SJCRH30 (cell line): ENCODE data around the gene PLEKHG4. TPM values are rescaled to one million over a fixed set of nuclear protein-coding genes. Genes with fewer than 3 reads are reported as not detected.
A peak's percentile ranks its signal among the peaks of the same experiment; 100 is the strongest.

Source experiments
- DNase-seq, 2 experiments: peaks; one replicate each; pipeline ENCODE4 v3.0.0-alpha.2; 2015 to 2020
- H3K27ac ChIP-seq: fragments of 250-450 bp; sonication (Bioruptor Pico); 2 replicates; pipeline ENCODE4 v1.5.1; 2020; ENCODE audit warnings: mild to moderate bottlenecking, moderate library complexity
- H3K27me3 ChIP-seq: fragments of 250-450 bp; sonication (Bioruptor Pico); 2 replicates; pipeline ENCODE4 v1.5.1; 2020; ENCODE audit warnings: mild to moderate bottlenecking, moderate library complexity
- H3K36me3 ChIP-seq: fragments of 250-450 bp; sonication (Bioruptor Pico); 2 replicates; pipeline ENCODE4 v1.5.1; 2020; ENCODE audit warnings: mild to moderate bottlenecking, moderate library complexity
- H3K4me1 ChIP-seq: fragments of 250-450 bp; sonication (Bioruptor Pico); 2 replicates; pipeline ENCODE4 v1.5.1; 2020; ENCODE audit warnings: mild to moderate bottlenecking, moderate library complexity
- H3K4me3 ChIP-seq: fragments of 250-450 bp; sonication (Bioruptor Pico); 2 replicates; pipeline ENCODE4 v1.5.1; 2020; ENCODE audit warnings: mild to moderate bottlenecking, moderate library complexity
- H3K9me3 ChIP-seq: fragments of 250-450 bp; sonication (Bioruptor Pico); replicated peaks from 2 replicates; pipeline ENCODE4 v1.5.1; 2020; ENCODE audit warnings: mild to moderate bottlenecking, moderate library complexity
- total RNA-seq: library from RNA; depleted of rRNA; stranded (reverse); fragments of >200 nt; shearing (Covaris generic); gene quantifications from 2 replicates; pipeline ENCODE4 v1.2.3, GENCODE V29; 2014; rRNA removed

PLEKHG4 gene, protein sequence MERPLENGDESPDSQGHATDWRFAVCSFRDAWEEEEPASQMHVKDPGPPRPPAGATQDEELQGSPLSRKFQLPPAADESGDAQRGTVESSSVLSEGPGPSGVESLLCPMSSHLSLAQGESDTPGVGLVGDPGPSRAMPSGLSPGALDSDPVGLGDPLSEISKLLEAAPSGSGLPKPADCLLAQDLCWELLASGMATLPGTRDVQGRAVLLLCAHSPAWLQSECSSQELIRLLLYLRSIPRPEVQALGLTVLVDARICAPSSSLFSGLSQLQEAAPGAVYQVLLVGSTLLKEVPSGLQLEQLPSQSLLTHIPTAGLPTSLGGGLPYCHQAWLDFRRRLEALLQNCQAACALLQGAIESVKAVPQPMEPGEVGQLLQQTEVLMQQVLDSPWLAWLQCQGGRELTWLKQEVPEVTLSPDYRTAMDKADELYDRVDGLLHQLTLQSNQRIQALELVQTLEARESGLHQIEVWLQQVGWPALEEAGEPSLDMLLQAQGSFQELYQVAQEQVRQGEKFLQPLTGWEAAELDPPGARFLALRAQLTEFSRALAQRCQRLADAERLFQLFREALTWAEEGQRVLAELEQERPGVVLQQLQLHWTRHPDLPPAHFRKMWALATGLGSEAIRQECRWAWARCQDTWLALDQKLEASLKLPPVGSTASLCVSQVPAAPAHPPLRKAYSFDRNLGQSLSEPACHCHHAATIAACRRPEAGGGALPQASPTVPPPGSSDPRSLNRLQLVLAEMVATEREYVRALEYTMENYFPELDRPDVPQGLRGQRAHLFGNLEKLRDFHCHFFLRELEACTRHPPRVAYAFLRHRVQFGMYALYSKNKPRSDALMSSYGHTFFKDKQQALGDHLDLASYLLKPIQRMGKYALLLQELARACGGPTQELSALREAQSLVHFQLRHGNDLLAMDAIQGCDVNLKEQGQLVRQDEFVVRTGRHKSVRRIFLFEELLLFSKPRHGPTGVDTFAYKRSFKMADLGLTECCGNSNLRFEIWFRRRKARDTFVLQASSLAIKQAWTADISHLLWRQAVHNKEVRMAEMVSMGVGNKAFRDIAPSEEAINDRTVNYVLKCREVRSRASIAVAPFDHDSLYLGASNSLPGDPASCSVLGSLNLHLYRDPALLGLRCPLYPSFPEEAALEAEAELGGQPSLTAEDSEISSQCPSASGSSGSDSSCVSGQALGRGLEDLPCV
- 0.33 TPM in 1 of 2 replicates, not detected in the other for total RNA-seq

- Histone ChIP-seq H3K36me3 (no peaks in the 10 kb centered on the region), H3K27ac (no peak within 1 kb of the TSS), H3K4me1 (peaks cover 24% of the 10 kb centered on the region), H3K4me3 (no peak within 1 kb of the TSS), H3K9me3 (no peaks in the 10 kb centered on the region), H3K27me3 (0 out of 2 replicates have a peak, but pooled peaks cover 4% of the 10 kb centered on the region)
- no peak for DNase-seq
These were observed at the start of gene PLEKHG4 for GRCh38 chr16:67279296-67280089. TSS of gene PLEKHG4 (plus strand) at chr16:67279532. CDS start at chr16:67280045, 513 bp downstream.

DNA sequence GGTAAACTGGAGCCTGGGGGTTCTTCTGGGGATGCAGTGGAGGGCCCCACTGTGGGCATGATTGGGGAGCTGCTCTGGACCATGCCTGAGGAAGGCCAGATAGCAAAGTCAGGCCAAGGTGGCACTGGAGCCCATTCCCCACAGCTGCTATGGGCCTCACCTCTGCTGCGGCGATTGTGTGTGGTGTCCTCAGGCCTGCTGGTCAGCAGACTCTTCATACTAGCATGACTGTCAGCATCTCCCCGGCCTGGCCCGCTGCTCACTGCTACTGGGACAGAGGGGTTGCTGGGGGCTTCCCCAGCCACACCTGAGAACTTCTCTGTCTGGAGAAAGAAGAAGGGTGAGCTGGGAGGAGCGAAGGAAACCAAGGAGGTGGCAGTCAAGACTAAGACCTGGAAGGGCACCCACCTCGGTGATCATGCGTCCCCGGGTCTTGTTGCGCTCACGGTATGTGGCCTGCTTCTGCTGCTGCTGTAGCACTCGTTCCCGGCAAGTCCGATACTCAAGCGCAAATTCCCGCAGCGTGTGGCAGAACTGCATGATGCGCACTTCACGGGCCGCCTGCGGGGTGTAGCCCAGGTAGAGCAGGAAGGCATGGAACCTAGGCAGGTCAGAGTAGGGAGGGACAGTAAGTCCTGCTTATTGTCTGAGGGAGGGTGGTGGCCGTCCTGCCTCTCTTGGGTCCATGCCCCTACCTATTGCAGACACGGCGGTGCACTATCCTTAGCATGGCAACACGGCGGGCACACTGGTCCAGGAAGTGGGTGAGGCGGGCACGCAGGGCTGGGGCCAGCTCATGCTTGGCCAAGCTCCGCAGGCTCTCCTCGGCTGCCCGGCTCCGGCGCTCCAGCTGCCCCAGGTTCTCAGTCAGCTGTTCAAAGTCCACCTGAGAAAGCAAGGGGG is 49.2 kb upstream of the PLEKHG4 start:
- no peak for DNase-seq
- Histone ChIP-seq H3K4me3 (no peak overlapping the region), H3K9me3 (no peaks in the 10 kb centered on the region), H3K27ac (no peak overlapping the region), H3K4me1 (peaks cover 7% of the 10 kb centered on the region), H3K27me3 (no peaks in the 10 kb centered on the region), H3K36me3 (peaks cover 30% of the 10 kb centered on the region)

GRCh38 chr16:67230809-67231660 is 48.3 kb upstream of the PLEKHG4 start:
- DNase-seq: no peak
- Histone ChIP-seq H3K9me3 (no peaks in the 10 kb centered on the region), H3K4me3 (no peak overlapping the region), H3K27me3 (no peaks in the 10 kb centered on the region), H3K36me3 (peaks cover 30% of the 10 kb centered on the region), H3K27ac (peak overlapping the region; percentile 36), H3K4me1 (peaks cover 7% of the 10 kb centered on the region)

DNA sequence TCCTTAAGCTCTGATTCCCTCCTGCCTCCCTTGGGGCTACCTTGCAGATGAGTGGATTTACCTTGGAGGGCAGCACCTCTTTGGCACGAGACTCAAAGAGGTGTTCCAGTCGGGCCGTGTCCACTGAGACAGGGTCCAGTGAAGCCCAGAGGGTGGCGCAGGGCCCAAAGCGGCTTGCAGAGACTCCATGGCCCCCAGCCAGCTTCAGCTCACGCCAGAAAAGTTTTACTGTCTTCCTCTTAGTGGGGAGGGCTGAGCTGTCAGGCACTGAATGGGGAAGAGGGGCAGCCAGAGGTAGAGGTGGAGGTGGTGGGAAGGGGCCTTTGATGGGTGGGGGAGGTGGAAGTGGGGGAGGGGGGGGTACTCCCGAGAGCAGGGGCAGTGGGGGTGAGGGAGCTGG is 45.7 kb upstream of the PLEKHG4 start:
- H3K4me3 ChIP-seq: no peak overlapping the region
- peaks cover 43% of the 10 kb centered on the region for H3K36me3 ChIP-seq
- peaks cover 7% of the 10 kb centered on the region for H3K4me1 ChIP-seq
- DNase-seq: no peak
- no peaks in the 10 kb centered on the region for H3K9me3 ChIP-seq
- H3K27me3 ChIP-seq: no peaks in the 10 kb centered on the region
- H3K27ac ChIP-seq: no peak overlapping the region

DNA sequence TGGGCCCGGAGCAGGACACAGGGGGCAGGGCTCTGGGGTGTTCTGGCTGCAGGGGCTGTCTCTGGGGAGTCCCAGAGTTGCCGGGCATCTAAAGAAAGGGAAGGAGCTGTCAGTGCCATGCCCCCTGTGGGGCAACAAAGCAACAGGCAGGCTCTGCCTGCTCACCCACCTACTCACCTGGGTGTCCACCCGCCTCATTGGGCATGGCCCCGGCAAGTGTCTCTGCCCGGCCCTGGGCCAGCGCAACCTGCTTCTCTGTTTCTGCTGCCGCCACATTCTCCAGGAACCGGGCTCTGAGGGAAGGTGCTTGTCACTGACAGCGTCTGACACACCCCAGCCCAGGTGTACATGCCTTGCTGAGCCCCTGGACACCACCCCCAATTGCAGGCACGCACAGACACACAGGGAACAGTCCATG is 45.1 kb upstream of the PLEKHG4 start:
- H3K27ac ChIP-seq: no peak overlapping the region
- no peaks in the 10 kb centered on the region for H3K9me3 ChIP-seq
- no peak overlapping the region for H3K4me3 ChIP-seq
- DNase-seq: no peak
- H3K4me1 ChIP-seq: peaks cover 7% of the 10 kb centered on the region
- peaks cover 37% of the 10 kb centered on the region for H3K36me3 ChIP-seq
- no peaks in the 10 kb centered on the region for H3K27me3 ChIP-seq

- Histone ChIP-seq H3K4me1 (peaks cover 11% of the 10 kb centered on the region), H3K27ac (no peak overlapping the region), H3K9me3 (no peaks in the 10 kb centered on the region), H3K4me3 (no peak overlapping the region), H3K27me3 (no peaks in the 10 kb centered on the region), H3K36me3 (peaks cover 24% of the 10 kb centered on the region)
- DNase-seq: no peak
These were observed 43.3 kb upstream of the PLEKHG4 start for GRCh38 chr16:67235816-67236562.

- Histone ChIP-seq H3K9me3 (no peaks in the 10 kb centered on the region), H3K27ac (no peak overlapping the region), H3K4me1 (peaks cover 14% of the 10 kb centered on the region), H3K4me3 (no peak overlapping the region), H3K36me3 (peaks cover 20% of the 10 kb centered on the region), H3K27me3 (no peaks in the 10 kb centered on the region)
- DNase-seq: peak; percentile 80 to 88
These were observed 42.6 kb upstream of the PLEKHG4 start for GRCh38 chr16:67236563-67237395.

- Histone ChIP-seq H3K27ac (no peak overlapping the region), H3K36me3 (peaks cover 20% of the 10 kb centered on the region)
These were observed 41.7 kb upstream of the PLEKHG4 start for GRCh38 chr16:67237396-67238277.

GRCh38 chr16:67238278-67238575 is 41.1 kb upstream of the PLEKHG4 start:
- peaks cover 11% of the 10 kb centered on the region for H3K4me1 ChIP-seq
- peaks cover 18% of the 10 kb centered on the region for H3K36me3 ChIP-seq
- H3K9me3 ChIP-seq: no peaks in the 10 kb centered on the region
- H3K27me3 ChIP-seq: no peaks in the 10 kb centered on the region
- no peak for DNase-seq
- no peak overlapping the region for H3K27ac ChIP-seq
- no peak overlapping the region for H3K4me3 ChIP-seq

More at GRCh38 chr16:67237396-67238277, 41.7 kb upstream of the PLEKHG4 start:
- H3K4me3 ChIP-seq: no peak overlapping the region
- DNase-seq: no peak
- H3K9me3 ChIP-seq: no peaks in the 10 kb centered on the region
- no peaks in the 10 kb centered on the region for H3K27me3 ChIP-seq
- H3K4me1 ChIP-seq: peaks cover 11% of the 10 kb centered on the region

DNA sequence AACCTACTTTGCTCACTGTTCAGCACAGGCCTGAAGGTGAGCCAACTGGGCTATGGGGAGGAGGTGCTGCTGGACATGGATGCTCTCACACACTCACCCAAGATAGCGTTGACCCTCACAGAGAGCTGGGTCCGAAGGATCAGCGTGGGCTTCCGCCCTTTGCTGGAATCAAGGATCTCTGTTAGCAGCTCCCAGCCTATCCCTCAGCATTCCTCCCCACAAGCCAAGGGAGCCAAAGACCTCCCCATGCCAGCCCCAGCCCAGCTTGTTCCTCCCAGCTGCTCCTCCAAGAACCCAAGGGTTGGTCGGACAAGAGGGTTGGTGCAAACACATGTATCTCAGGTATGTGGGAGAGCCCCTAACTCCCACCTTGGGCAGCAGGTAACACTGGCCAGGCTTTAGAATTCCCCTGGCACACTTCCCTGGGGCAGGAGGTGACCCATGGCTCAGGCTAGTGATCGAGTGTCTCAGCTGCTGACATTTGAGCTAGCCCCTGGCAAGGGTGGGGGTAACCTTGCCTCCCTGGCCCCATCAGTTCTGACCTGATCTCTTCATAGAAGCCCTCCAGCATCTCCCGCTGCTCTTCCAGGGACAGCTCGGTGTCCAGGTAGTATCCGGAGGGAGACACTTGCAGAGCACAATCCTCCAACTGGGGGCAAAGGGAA is 40.4 kb upstream of the PLEKHG4 start:
- DNase-seq: no peak
- Histone ChIP-seq H3K36me3 (peaks cover 14% of the 10 kb centered on the region), H3K9me3 (no peaks in the 10 kb centered on the region), H3K4me3 (no peak overlapping the region), H3K27ac (no peak overlapping the region), H3K4me1 (peaks cover 13% of the 10 kb centered on the region), H3K27me3 (no peaks in the 10 kb centered on the region)
